Epithelial cell of esophagus (primary cell): ENCODE data around the gene MICU1.

Experiments
- DNase-seq: peaks from one replicate; pipeline ENCODE4 v3.0.0; 2010; ENCODE audit warnings: low read depth
- H3K4me3 ChIP-seq: 2 replicates; pipeline ENCODE4 v1.5.1; 2011; ENCODE audit warnings: mild to moderate bottlenecking, low read length, control low read depth
- TF ChIP-seq, protein P1 (sequence below): IDR thresholded peaks from 2 replicates; pipeline ENCODE4 v1.5.1; 2011; ENCODE audit warnings: low read depth, mild to moderate bottlenecking, low read length, control low read depth, inconsistent platforms; ENCODE audit not compliant: insufficient read depth; ENCODE audit errors: missing control alignments

MICU1 gene

DNA sequence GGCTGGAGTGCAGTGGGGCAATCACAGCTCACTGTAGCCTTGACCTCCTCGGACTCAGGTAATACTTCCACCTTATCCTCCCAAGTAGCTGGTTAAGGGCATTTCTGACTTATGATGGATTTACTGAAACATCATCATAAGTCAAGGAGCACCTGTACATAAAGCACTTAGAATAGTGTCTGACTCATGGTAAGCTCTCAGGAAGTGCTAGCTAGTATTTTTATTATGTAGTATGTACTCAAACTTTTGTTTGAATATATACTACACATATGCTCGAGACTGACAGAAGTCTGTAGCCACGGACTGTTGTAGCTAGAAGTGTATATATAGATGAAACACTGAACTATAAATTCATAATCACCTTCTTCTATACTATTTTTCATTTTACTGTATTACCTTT lies 163.6 kb downstream of the MICU1 start:
- no peak for DNase-seq
- H3K4me3 ChIP-seq = no peak overlapping the region
- TF ChIP-seq, protein P1, sequence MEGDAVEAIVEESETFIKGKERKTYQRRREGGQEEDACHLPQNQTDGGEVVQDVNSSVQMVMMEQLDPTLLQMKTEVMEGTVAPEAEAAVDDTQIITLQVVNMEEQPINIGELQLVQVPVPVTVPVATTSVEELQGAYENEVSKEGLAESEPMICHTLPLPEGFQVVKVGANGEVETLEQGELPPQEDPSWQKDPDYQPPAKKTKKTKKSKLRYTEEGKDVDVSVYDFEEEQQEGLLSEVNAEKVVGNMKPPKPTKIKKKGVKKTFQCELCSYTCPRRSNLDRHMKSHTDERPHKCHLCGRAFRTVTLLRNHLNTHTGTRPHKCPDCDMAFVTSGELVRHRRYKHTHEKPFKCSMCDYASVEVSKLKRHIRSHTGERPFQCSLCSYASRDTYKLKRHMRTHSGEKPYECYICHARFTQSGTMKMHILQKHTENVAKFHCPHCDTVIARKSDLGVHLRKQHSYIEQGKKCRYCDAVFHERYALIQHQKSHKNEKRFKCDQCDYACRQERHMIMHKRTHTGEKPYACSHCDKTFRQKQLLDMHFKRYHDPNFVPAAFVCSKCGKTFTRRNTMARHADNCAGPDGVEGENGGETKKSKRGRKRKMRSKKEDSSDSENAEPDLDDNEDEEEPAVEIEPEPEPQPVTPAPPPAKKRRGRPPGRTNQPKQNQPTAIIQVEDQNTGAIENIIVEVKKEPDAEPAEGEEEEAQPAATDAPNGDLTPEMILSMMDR = no peak

DNA sequence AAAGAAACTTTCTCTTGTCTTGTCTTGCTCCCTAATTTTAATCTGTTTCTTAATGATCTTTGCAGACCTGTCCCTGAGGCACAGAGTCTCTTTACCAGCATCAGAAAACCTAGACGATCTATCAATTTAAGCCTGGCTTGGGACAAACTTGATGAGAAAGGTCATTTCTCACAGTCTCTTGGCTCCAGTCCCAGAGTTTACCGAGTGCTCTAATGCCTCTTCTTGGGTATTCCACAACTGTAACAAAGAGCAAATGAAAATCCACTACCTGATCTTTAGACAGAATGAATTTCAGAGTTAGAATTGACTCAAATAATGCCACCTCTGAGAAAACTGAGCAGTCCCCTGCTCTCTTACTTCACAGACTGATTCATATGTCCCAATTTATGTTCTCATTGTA lies 164.8 kb downstream of the MICU1 start:
- no peak for DNase-seq
- no peak overlapping the region for H3K4me3 ChIP-seq
- TF ChIP-seq, protein P1 = no peak

DNA sequence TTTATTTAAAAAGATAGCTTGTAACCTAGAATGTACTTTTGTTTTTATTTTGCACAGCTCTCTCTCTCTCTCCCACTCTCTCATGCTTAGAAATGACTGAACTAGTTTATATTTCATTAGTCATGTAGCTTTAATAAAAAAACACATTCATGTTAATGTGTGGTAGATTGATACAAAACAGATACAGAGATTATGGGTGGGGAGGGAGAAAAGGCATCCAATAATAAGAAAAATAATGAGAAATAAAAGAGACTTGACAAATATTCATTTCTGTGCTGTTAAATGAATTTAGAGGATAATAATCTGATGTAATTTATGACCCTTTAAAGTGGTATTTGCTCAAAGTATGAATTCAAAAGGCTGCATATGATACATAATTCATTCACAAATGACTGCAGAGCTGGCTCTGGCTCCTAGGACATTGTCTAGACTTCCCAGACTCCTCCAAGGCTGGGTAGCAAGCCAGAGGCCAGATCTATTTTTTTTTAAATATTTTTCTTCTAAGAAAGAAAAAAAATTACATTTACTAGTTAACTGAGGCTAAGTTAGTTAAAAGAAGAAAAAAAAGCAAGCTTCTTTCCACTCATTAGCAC lies 165.5 kb downstream of the MICU1 start:
- H3K4me3 ChIP-seq = no peak overlapping the region
- no peak for DNase-seq
- TF ChIP-seq, protein P1 = no peak

DNA sequence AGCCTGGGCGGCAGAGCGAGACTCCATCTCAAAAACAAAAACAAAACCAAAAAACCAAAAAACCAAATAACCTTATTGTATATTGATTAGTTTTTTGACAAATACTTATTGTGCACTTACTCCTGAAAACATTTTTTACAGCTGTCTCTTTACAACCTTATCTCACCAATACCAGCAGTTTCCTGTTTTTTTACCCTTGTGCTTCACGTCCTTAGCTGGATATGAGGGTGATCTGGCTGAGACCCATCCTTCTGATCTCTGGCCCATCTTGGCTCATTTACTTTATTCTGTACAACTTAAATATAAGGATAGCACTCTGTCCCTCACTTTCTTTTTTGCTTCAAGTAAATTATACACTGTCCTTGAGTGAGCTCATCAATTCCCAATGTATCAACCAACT lies 166.6 kb downstream of the MICU1 start:
- TF ChIP-seq, protein P1 = no peak
- no peak overlapping the region for H3K4me3 ChIP-seq
- no peak for DNase-seq

DNA sequence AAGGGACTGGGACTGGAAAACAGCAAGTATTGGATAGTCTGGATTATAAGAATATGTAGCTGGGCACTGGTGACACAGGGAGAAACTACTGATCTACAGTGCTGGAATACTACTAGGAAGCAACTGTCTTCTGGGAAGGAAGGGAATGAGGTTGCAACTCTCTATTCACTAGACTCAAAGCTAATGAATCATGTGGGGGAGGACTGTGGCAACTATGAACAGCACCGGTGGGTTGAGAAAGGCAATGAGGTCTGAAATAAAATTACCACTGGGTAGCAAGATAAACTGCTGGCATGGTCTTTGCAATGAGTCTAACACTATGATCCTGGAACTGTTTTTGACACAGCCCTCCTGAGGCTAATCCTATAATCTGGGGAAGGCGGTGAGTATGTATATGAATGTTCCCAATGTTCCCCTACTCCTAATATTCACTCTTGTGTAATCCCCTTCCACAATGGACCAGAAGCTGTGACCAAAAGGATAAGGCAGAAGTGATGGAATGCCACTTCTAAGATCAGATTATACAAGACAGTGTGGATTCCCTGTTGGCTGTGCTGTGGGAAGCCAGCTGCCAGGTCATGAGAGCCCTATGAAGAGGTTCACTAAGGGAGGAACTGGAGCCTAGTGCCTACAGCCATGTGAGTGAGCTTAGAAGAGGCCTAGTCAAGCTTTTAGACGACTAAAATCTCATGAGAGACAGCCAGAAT lies 169.8 kb downstream of the MICU1 start:
- TF ChIP-seq, protein P1 = no peak
- DNase-seq = peak; percentile 25
- H3K4me3 ChIP-seq = no peak overlapping the region

DNA sequence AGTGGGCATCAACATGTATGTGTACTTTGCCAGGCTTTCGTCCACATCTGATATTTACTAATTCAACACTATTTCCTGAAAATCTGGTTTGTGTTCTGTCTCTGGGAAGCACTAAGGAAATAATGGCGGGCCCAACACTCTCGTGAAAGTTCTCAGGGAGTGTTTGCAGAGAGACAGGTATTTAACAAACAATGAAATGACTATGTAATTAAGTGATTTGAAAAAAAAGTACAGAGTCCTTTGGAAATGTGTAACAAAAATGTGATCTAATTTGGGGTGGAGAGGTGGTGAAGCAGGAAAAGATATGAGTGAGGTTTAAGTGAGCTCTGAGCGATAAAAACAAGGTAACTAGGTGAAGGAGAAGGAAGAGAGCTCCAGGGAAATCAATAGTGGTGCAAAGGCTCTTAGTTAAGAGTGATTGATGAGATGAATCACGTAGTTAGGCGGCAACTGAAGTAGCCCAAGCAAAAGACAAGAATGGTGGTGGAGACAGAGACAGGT lies 175.9 kb downstream of the MICU1 start:
- H3K4me3 ChIP-seq = no peak overlapping the region
- TF ChIP-seq, protein P1 = no peak
- DNase-seq = no peak
